Anterior cingulate cortex (tissue), 58 donors: ENCODE data around the gene PGBD2.
"Not testable (repeated sequence)": the region's sequence is repeated elsewhere in the genome, so short reads cannot be mapped to it uniquely, and the experiment has no call there.

Source experiments
- DNase-seq, 58 donors: peaks; one replicate each; lab custom pipeline; 2025; lab: John Stamatoyannopoulos, UW

The PGBD2 gene

GRCh38 chr1:248886237-248886895 is 19.7 kb upstream of the PGBD2 start:
- peak in 2 of 58 donors; percentile 2 to 8 for DNase-seq

GRCh38 chr1:248889914-248890243 is 16.2 kb upstream of the PGBD2 start:
- DNase-seq, result not testable (repeated sequence)

- DNase-seq, result no peak
Measured at GRCh38 chr1:248890549-248891498, 15.2 kb upstream of the PGBD2 start.

- DNase-seq, result no peak
Measured at GRCh38 chr1:248891758-248892157, 14.3 kb upstream of the PGBD2 start.

- no peak for DNase-seq
Measured at GRCh38 chr1:248892590-248892989, 13.4 kb upstream of the PGBD2 start.

- DNase-seq, result no peak
Measured at GRCh38 chr1:248894837-248895236, 11.2 kb upstream of the PGBD2 start.

GRCh38 chr1:248897412-248898337 is 8.4 kb upstream of the PGBD2 start:
- no peak for DNase-seq

- DNase-seq, result no peak
Measured at GRCh38 chr1:248900637-248901036, 5.4 kb upstream of the PGBD2 start.

GRCh38 chr1:248901578-248901977 is 4.5 kb upstream of the PGBD2 start:
- no peak for DNase-seq

GRCh38 chr1:248904437-248905216 is 1.4 kb upstream of the PGBD2 start:
- DNase-seq, result no peak

GRCh38 chr1:248905662-248906008 is 400 bp upstream of the PGBD2 start:
- DNase-seq, result no peak

- DNase-seq, result no peak
Measured at GRCh38 chr1:248906753-248907661, 972 bp downstream of the PGBD2 start.

- DNase-seq, result no peak
Measured at GRCh38 chr1:248910761-248911160, 4.7 kb downstream of the PGBD2 start.

GRCh38 chr1:248913933-248914332 is 7.9 kb downstream of the PGBD2 start:
- no peak for DNase-seq

- DNase-seq, result no peak
Measured at GRCh38 chr1:248914796-248915381, 8.9 kb downstream of the PGBD2 start.

GRCh38 chr1:248918131-248918530 is 12.1 kb downstream of the PGBD2 start:
- DNase-seq, result no peak

- DNase-seq, result peak in 2 of 58 donors; percentile 3 to 24
Measured at GRCh38 chr1:248923352-248924338, 17.6 kb downstream of the PGBD2 start.
